Cardiac fibroblast (primary cell): Measurements from ENCODE around the gene UGDH.

Experiments
- DNase-seq, 2 donors: peaks; one replicate each; pipeline versions ENCODE4 v3.0.0 to v3.0.0-alpha.2; 2010; ENCODE audit warnings: low read depth in 2 of 2
- H3K4me3 ChIP-seq, 2 donors: replicated peaks in 1 of 2; 1 replicate in 1 of 2; 2 replicates in 1 of 2; pipeline ENCODE4 v1.5.1; 2011; ENCODE audit warnings: low read depth in 2 of 2, low read length in 2 of 2, mild to moderate bottlenecking in 2 of 2, moderate library complexity in 1 of 2
- TF ChIP-seq, protein P1 (sequence below): IDR thresholded peaks from one replicate; pipeline ENCODE4 v1.5.1; 2011; ENCODE audit warnings: low read depth, mild to moderate bottlenecking, low read length, inconsistent platforms

The UGDH gene

DNA sequence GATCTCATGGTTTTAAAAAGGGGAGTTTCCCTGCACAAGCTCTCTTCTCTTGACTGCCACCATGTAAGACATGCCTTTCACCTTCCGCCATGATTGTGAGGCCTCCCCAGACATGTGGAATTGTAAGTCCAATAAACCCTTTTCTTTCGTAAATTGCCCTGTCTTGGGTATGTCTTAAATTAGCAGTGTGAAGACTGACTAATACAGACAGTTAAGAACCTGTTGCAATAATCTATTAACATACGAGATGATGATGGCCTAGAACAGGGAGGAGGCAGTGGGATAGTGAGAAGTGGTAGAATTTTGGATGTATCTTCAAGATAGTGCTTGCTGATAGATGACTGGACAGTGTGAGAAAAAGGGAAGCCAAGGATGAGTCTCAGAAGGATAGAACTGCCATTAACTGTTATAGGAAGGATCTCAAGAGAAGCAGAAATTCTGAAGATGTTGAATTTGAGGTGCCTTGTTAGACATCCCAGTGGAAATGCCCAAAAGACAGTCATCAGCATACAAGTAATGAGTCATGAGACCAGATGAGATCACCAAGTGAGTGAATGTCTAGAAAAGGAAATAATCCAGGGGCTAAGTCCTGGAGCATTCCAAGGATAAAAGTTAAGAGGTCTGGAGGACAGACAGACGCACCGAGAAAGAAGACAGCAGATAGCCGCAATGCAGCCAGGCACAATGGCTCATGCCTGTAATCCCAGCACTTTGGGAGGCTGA is 38.8 kb upstream of the UGDH start:
- no peak overlapping the region for H3K4me3 ChIP-seq
- TF ChIP-seq, protein P1, sequence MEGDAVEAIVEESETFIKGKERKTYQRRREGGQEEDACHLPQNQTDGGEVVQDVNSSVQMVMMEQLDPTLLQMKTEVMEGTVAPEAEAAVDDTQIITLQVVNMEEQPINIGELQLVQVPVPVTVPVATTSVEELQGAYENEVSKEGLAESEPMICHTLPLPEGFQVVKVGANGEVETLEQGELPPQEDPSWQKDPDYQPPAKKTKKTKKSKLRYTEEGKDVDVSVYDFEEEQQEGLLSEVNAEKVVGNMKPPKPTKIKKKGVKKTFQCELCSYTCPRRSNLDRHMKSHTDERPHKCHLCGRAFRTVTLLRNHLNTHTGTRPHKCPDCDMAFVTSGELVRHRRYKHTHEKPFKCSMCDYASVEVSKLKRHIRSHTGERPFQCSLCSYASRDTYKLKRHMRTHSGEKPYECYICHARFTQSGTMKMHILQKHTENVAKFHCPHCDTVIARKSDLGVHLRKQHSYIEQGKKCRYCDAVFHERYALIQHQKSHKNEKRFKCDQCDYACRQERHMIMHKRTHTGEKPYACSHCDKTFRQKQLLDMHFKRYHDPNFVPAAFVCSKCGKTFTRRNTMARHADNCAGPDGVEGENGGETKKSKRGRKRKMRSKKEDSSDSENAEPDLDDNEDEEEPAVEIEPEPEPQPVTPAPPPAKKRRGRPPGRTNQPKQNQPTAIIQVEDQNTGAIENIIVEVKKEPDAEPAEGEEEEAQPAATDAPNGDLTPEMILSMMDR, result no peak
- DNase-seq, result peak; percentile 62 to 96

DNA sequence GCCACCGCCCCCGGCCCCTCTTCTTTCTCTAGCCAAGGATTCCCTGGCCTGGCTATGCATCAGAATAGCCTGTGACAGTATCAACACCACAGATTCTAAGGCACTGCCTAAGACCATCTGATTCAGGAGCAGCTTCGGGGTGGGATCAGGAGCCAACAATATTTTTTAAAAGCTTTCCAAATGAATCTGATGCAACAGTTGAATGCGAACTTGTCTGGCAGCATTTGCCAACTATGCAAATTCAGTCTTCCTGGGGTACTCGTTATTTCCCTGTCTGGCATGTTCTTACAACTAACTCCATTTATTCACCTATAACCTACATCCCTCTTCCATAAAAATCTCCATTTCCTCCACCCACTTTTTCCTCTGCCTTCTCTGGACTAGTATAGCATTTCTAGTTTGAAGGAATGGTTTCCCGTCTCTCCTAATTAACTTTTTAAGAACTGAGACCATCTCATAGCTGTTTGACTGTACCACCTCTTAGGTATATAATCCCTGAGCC is 36.2 kb upstream of the UGDH start:
- no peak overlapping the region for H3K4me3 ChIP-seq
- TF ChIP-seq, protein P1, result no peak

DNA sequence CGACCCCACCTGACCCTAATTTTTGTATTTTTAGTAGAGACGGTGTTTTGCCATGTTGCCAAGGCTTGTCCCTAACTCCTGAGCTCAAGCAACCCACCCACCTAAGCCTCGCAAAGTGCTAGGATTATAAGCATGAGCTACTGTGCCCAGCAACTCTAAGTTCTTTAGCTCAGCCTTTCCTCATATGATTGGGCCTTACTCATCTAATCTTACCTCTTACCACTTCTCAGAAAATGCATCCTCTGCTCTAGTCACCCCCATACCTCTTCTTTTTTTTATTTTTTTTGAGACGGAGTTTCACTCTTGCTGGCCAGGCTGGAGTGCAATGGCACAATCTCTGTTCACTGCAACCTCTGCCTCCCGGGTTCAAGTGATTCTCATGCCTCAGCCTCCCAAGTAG is 35.6 kb upstream of the UGDH start:
- no peak for DNase-seq
- H3K4me3 ChIP-seq, result no peak overlapping the region
- TF ChIP-seq, protein P1, result no peak

More for the DNA sequence above, 36.2 kb upstream of the UGDH start:
- DNase-seq, result no peak

DNA sequence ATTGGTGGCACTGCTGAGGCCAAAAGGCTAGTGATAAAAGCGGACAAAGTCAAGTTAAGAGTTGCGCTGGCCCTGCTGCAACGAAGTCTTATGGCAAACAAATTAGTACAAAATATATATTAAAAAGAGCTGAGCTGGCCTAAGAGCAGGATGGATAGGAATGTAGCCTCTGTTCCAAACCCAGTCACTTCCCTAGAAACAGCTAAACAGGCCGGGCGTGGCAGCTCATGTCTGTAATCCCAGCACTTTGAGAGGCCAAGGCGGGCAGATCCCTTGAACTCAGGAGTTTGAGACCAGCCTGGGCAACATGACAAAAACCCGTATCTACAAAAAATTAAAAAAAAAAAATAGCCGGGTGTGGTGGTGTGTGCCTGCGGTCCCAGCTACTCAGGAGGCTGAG is 32.4 kb upstream of the UGDH start:
- no peak overlapping the region for H3K4me3 ChIP-seq
- TF ChIP-seq, protein P1, result no peak
- DNase-seq, result peak; percentile 20 to 58

DNA sequence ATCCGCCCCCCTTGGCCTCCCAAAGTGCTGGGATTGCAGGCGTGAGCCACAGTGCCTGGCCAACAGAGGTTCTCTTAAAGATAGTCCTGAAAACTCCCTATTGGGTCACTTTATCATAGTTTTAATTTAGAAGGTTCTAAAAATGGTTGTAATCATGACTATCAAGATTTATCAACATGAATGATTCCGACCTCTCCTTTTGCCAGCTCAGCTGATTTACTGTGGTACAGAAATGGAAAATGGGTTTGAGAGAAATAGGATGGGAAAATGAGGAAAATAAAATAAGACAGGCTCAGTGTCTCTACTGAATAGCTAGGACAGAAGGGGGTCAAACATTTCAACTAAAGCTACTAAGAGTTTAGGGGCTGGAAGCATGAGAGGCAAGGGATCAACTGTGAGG is 28.2 kb upstream of the UGDH start:
- no peak for DNase-seq
- TF ChIP-seq, protein P1, result no peak
- no peak overlapping the region for H3K4me3 ChIP-seq

DNA sequence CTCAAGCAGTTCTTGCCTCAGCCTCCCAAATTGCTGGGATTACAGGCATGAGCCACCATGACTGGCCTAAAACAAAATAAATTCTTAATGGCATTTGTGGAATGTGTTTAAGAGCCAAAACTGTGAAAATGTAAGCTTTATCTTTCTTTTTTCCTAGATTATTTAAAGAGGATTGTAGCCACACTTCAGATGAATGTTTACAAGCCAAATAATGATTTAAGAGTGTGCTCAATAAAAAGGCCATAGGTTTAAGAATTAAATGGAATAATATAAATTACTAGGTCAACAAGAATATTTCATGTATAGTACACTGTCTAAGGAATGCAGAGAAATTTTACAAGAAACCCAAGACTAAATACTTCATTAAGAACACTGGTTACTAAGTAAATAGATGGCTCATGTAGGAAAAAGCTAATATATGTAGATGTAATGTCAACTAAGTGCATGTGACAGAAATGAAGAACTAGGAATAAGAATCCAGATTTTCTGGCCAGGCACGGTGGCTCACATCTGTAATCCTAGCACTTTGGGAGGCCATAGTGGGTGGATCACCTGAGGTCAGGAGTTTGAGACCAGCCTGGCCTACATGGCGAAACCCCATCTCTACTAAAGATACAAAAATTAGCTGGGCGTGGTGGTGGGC is 21.3 kb upstream of the UGDH start:
- peak; percentile 41 to 60 for DNase-seq
- H3K4me3 ChIP-seq, result no peak overlapping the region
- TF ChIP-seq, protein P1, result no peak
